BE2C (cell line): ENCODE measurements around the gene PLEKHM3.

ENCODE experiments used
- DNase-seq: peaks from one replicate; pipeline ENCODE4 v3.0.0-alpha.2; 2020
- H3K27me3 ChIP-seq: fragments of 250-450 bp; sonication (Bioruptor Pico); 2 replicates; pipeline ENCODE4 v1.5.1; 2020; ENCODE audit warnings: mild to moderate bottlenecking
- H3K36me3 ChIP-seq: fragments of 250-450 bp; sonication (Bioruptor Pico); 2 replicates; pipeline ENCODE4 v1.5.1; 2020; ENCODE audit warnings: mild to moderate bottlenecking
- H3K4me1 ChIP-seq: fragments of 250-450 bp; sonication (Bioruptor Pico); 2 replicates; pipeline ENCODE4 v1.5.1; 2020
- H3K4me3 ChIP-seq: 2 replicates; pipeline ENCODE4 v1.5.1; 2011; ENCODE audit warnings: low read depth, low read length
- H3K9me3 ChIP-seq: fragments of 250-450 bp; sonication (Bioruptor Pico); 2 replicates; pipeline ENCODE4 v1.5.1; 2020
- CTCF ChIP-seq: IDR thresholded peaks from 2 replicates; pipeline ENCODE4 v1.5.1; 2012; ENCODE audit warnings: mild to moderate bottlenecking, low read depth, low read length

Gene PLEKHM3

DNA sequence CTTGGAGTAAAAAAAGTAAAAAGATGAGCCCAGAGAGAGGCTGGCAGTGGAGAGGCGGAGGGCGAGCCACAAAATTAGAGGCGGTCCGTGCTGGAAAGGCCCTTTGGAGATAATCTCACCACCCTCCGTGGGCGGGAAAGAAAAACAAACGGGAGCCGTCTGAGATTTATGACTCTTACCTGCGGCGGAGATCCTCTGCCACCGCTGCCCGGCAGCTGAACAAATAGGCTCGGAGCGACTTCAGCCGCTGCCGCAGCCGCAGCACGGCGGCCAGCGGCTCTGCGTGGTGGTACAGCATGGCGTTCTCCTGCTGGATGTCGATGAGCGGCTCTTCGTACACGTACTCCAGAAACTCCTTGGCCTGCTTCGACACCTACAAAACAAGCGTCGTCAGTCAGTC is 94.6 kb downstream of the PLEKHM3 start:
- no peak for TF ChIP-seq CTCF
- Histone ChIP-seq H3K4me3 (peak overlapping the region; percentile 42), H3K27me3 (no peaks in the 10 kb centered on the region), H3K4me1 (peaks cover 12% of the 10 kb centered on the region), H3K36me3 (no peaks in the 10 kb centered on the region), H3K9me3 (no peaks in the 10 kb centered on the region)
- peak; percentile 38 for DNase-seq

DNA sequence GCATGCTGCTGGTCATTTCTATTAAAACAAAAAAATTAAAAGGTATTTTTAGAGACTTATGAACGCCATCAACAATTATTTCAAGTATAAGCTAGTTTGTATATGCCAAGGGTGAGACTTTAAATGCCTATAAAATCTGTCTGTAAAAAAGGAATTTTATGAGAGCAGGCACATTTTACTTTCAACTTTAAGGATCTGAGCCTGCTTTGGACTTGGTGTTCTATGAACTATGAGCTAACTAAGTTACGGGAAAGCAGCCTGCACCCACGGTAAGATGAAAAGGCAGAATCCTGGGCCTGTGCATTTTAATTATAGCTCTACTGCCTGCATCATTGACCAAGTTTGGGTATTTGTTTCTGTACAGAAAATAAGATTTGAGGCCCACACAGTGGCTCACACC is 95.4 kb downstream of the PLEKHM3 start:
- TF ChIP-seq CTCF = no peak
- Histone ChIP-seq H3K4me3 (no peak overlapping the region), H3K36me3 (no peaks in the 10 kb centered on the region), H3K9me3 (no peaks in the 10 kb centered on the region), H3K4me1 (peaks cover 9% of the 10 kb centered on the region), H3K27me3 (no peaks in the 10 kb centered on the region)
- no peak for DNase-seq

DNA sequence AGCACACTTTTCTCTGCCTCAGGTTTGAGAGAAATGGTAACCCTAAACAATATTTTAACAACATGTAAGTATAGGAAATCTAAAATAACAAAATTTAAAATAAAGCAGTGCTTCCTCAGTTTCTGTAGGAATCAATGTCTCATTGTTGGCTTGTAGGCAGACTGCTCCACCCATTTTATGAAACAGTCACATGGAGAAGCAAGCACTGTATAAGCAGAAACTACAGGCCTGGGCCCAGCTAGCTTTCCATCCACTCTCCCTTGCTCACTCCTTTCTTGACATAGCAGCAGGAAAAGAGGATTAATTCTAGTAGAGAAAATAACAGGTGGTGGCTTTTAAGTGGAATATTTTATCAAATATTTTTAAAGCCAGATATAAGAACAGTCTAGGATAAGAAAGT is 97.2 kb downstream of the PLEKHM3 start:
- H3K9me3 ChIP-seq = no peaks in the 10 kb centered on the region
- no peak for TF ChIP-seq CTCF
- DNase-seq = no peak
- H3K4me1 ChIP-seq = peaks cover 4% of the 10 kb centered on the region
- no peaks in the 10 kb centered on the region for H3K36me3 ChIP-seq
- no peaks in the 10 kb centered on the region for H3K27me3 ChIP-seq
- no peak overlapping the region for H3K4me3 ChIP-seq

DNA sequence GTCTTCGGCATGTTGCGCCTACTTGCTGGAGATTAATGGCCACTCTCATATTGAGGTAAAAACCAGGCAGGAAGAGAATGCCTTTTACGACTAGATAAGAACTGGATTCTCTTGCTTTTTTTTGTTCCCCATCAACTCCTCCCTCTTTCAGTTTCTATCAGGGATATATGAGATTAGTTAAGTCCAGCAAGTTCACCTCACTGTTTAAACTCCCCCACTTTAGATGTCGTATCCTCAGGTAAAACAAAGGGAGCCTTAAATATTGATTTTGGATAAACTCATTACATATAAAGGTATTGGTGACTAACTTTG is 98.4 kb downstream of the PLEKHM3 start:
- DNase-seq = no peak
- Histone ChIP-seq H3K36me3 (no peaks in the 10 kb centered on the region), H3K9me3 (no peaks in the 10 kb centered on the region), H3K27me3 (no peaks in the 10 kb centered on the region), H3K4me3 (no peak overlapping the region), H3K4me1 (peaks cover 4% of the 10 kb centered on the region)
- no peak for TF ChIP-seq CTCF

DNA sequence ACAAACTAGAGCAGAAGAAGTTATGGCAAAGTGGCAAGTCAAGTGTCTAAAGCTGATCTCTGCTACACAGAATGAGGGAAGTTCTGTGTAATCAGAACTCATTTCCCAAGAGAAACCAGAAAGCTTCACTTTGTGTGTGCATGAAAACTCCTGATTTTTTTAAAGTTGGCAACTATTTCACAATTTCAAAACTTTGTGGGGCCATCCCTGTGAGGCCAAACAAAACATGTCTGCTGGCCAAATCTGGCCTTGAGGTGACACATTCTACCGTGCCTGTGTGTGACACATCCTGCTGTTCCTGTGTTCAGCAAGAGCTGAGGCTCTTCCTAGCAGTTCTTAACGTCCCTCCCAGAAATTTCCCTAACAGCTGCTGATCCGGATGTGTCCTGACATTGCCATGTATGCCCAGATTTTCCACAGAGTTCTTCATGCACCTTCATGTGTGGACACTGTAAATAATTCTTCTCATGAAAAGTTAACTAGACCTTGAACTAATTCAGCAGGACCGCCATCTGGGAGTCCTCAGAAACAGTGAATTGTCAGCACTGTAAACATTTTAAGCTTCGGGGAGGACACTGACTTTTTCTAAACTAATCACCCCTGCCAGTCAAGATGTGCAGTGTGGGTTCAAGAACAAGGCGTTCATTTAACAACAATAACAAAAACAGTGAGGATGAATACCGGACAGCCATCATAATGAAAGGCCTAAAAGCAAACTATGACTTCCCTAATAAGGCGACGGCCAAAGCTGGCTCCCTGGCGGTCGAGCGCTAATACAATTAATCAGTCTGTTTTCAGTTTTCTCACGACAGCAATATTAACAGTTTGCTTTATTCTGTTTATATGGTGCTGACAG is 99.0 kb downstream of the PLEKHM3 start:
- no peak for DNase-seq
- Histone ChIP-seq H3K9me3 (no peaks in the 10 kb centered on the region), H3K27me3 (no peaks in the 10 kb centered on the region), H3K4me1 (peaks cover 4% of the 10 kb centered on the region), H3K36me3 (no peaks in the 10 kb centered on the region), H3K4me3 (no peak overlapping the region)
- TF ChIP-seq CTCF = no peak

GRCh38 chr2:207925601-207926000 is 99.7 kb downstream of the PLEKHM3 start:
- TF ChIP-seq CTCF = no peak
- Histone ChIP-seq H3K4me1 (no peaks in the 10 kb centered on the region; the same call in 1 of the 2 replicates), H3K9me3 (no peaks in the 10 kb centered on the region), H3K36me3 (no peaks in the 10 kb centered on the region), H3K27me3 (no peaks in the 10 kb centered on the region), H3K4me3 (no peak overlapping the region)
- DNase-seq = no peak
